Measurements from ENCODE around the gene LRP1.

The LRP1 gene

DNA sequence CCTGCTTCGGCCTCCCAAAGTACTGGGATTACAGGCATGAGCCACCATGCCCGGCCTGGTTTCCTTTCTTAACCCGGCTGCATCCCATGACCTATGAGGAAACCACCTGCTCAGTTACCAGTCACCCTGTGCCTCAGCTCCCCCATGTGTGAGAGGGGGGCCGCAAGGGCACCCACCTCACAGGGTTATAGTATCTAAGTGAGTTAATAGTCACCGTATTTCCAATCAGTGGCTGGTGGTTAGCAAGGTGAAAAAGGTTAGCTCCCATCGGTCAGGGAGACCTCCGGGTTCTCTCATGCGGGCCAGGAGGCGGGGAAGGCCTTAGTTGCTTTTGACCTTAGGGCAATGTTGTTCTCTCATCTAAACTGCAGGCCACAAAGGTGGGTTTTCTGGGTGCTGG, 6.7 kb downstream of the LRP1 start:
- no peak for DNase-seq (ENCODE audit: low read depth in 2 of 2)

DNA sequence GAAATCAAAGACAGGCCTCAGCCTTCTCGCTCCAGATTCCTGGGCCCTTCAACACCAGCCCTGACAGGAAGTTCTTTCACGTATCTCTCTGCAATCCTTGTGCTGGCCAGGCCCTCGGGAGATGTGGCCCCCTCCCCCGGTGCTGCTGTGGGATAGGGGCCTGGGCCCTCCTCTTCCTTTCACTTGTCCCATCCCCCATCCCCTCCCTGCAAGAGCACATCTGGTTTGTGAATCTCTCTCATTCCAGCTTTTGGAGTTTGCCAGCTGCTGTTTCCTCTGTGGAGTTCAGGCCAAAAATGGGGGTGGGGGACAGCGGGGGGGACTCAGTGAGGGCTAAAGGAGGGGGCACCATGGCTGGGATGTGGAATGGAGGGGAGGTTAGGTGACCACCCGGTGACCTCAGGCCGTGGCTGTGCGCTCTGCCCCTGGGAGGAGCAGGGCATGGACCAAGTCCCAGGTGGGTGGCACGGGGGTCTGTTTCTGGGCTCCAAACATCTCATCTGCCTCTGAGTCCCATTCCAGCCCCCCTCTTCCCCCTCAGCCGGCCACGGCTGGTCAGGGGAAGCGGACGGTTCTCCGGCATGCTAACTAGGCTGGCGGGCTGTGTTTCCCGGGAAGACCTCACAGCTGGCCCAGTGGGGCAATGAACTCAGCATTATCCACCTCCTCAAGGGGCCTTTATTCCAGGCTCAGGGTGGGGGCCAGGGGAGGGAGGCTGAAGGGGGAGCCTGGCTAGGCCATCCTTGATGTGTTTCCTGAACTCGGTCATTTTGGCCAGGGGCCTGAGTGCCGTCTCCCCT, 7.4 kb downstream of the LRP1 start:
- no peak for DNase-seq (ENCODE audit: low read depth in 2 of 2)

DNA sequence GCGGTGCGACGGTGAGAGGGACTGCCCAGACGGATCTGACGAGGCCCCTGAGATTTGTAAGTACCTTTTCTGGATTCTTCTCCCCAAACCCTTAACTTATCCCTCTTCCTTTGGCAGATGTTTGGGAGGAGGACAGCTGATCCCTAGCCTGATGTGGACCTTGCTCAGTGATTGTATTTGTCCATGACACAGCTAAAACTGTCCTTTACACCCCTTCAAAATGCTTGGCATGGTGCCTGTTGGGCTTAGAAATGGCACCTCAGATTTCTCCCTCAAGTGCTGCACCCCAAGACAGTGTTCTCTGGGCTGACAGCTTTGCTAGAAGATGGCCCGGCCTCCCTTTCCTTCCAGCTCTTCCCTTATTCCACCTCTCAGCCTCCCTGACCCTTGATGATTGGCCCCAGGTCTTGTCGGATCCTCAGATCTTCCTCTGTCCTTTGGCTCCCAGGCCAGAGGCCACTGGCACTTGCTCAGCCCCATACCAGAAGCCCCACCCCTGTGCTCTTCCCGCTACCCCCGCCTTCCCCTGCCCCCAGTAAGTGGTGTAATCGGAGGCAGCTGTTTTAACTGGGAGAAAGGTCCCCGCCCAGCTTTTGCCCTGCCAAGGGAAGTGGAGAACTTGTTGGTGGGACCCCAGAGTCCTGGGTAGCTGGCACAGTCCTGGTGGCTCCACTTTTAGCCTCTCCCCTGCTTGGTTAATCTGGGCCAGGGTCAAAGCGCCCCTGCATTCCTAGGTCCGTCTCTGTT, 10.4 kb downstream of the LRP1 start:
- no peak for DNase-seq (ENCODE audit: low read depth in 2 of 2)

- no peak for DNase-seq (ENCODE audit: low read depth in 2 of 2)
These were observed 11.7 kb downstream of the LRP1 start for GRCh38 chr12:57139796-57140649.

- DNase-seq (ENCODE audit: low read depth in 2 of 2) = no peak
These were observed 13.0 kb downstream of the LRP1 start for GRCh38 chr12:57141249-57141648.

GRCh38 chr12:57142121-57142520, 13.8 kb downstream of the LRP1 start:
- DNase-seq (ENCODE audit: low read depth in 2 of 2) = no peak

- no peak for DNase-seq (ENCODE audit: low read depth in 2 of 2)
These were observed 14.4 kb downstream of the LRP1 start for GRCh38 chr12:57142727-57143126.

- no peak for DNase-seq (ENCODE audit: low read depth in 2 of 2)
These were observed 15.2 kb downstream of the LRP1 start for GRCh38 chr12:57143454-57143853.

- DNase-seq (ENCODE audit: low read depth in 2 of 2) = no peak
These were observed 17.3 kb downstream of the LRP1 start for GRCh38 chr12:57145460-57146059.

DNA sequence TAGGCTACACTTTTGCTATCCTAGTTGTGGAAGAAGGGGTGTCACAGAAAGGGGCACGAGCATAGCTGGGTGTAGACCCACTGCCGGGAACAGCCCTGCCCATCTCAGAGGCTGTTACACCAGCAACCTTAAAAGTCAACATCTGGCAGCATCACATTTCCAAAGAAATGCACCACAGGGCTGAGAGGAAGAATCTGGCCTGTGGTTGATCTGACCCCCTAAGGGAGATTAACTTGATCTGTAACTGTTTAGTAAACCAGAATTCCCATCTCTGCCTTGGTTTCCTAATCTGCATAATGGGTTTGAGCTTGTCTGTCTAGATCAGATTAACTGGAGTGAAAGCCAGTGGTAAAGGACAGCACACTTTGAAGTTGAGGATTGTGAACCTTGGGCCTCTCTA, 17.8 kb downstream of the LRP1 start:
- DNase-seq (ENCODE audit: low read depth in 2 of 2) = no peak

GRCh38 chr12:57146961-57147944, 19.0 kb downstream of the LRP1 start, which contains the start of gene LRP1-AS:
LRP1-AS (minus strand) TSS chr12:57147619.
- no peak for DNase-seq (ENCODE audit: low read depth in 2 of 2)

DNA sequence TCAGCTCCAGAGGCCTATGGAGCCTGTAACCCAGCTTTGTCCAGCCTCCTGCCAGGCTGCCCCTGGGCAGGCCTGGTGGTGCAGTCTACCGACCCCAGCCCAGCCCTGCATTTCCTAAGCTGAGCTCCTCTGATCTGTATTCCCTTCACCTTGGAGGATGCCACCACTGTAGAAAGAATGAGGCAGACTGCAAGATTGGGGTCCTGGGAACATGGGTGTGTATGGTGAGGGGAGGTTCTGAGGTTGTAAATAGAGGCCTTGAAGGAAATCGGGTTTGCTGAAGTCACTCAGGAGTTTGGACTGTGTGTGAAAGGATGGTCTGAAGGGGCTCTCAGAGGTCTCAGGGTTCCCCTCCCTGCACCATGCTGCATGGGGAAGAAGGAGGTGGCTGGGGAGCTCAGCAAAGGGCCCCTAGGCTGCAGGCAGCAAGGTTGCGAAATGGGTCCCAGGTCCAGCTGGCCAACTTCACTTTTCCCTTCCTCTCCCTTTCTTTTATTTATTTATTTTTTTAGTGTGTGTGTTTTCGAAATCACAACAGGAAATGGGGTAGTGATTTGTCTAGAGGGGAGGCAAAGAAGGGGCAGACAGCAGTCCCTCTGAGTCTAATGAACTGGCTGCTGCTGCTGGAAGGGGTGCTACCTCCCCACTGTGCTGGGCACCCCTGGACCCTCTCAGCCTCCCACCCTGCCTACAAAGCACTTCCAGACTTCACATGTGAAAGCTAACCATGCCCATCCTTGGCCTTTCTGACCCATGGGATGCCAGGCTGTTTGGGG, 20.4 kb downstream of the LRP1 start:
- no peak for DNase-seq (ENCODE audit: low read depth in 2 of 2)

DNA sequence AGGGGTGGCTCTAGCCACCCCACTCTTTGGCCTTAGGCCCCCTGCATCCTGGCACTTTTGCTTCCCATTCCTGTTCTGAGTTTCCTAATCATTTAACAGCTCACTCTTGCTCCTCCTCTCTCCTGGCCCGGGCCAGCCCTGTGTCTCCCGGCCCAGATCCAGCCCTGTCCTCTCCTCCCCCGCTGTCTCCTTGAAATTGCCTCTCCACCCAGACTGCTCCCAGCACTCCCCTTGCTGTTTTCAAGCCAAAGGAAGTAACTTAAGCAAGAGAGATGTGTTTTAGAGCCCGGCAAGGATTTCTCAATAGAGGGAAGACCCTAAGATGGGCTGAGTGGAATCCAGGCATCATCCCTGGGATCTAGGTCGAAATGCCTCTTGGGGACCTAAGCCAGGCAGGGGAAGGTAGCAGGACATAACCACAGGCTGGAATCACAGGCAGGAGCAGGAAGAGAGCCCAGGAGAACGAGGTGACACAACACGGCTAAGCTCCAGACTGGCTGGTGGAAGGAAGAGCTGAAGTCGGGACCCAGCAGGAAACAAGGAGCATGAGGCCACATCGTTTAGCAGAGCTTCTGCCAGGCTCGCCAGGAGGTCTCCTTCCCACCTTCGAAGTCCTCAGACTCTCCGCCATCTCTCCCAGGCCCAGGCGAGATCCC, 21.1 kb downstream of the LRP1 start:
- no peak for DNase-seq (ENCODE audit: low read depth in 2 of 2)

GRCh38 chr12:57150400-57151000, 22.2 kb downstream of the LRP1 start:
- DNase-seq (ENCODE audit: low read depth in 2 of 2) = no peak

GRCh38 chr12:57151741-57152630, 23.7 kb downstream of the LRP1 start:
- no peak for DNase-seq (ENCODE audit: low read depth in 2 of 2)

DNA sequence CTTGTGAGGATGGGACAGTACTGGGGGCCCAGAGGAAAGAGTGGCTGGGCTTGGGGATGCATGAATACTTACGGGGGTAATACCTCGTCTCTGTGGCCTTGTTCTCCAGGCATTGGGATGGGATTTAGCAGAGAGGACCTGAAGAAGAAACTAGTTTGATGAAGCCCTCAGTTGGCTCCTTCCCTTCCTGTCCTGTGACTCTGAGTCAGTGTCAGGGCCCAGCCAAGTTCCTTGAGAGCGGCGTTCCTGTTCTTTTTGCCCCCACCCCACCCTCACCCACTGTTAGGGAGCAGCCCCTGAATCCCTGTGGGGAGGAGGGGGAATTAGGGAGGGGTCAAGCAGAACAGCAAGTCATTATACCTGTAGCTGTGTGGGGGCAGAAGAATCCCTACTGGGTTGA, 24.4 kb downstream of the LRP1 start:
- no peak for DNase-seq (ENCODE audit: low read depth in 2 of 2)

GRCh38 chr12:57153415-57153997, 25.2 kb downstream of the LRP1 start:
- DNase-seq (ENCODE audit: low read depth in 2 of 2) = no peak

All from activated CD8-positive, alpha-beta memory T cell treated with anti-CD3 and anti-CD28 coated beads for 4 hours (primary cell).